ENCODE results near the gene SRGAP1.
"Not testable (repeated sequence)": the region's sequence is repeated elsewhere in the genome, so short reads cannot be mapped to it uniquely, and the experiment has no call there.

The SRGAP1 gene

DNA sequence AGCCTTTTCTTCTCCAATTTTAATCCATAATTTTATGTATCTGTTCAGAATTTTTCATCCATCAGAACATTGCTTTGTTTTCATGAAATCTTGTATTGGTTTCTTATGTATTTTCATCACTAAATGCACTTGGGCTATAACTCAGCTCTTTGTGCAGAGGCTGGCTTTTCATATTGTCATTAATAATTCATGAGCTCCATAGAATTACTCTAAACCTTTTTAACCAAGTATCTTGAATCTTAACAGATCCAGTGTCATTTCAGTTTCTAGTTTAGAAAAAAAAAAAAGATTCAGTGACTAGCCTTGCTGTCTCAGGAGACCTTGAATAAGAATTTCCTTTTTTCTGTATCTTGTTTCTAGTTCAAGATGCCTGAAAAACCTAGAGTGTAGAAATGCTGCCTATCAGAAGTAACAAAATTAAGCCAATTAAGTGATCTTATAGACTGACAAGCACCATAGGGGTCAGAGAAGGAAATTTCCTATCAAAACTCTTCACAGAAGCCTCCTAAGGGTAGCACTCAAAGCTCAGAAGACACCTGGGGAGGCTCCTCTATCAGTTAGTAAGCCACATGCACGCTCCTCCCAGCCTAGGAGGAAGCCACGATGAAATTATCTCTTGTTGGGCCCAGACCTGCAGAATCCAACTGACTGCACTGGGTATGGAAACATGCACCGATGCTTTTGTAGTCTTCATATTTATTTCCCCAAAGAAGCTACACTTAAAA, 214.2 kb downstream of the SRGAP1 start:
- no peak for DNase-seq

DNA sequence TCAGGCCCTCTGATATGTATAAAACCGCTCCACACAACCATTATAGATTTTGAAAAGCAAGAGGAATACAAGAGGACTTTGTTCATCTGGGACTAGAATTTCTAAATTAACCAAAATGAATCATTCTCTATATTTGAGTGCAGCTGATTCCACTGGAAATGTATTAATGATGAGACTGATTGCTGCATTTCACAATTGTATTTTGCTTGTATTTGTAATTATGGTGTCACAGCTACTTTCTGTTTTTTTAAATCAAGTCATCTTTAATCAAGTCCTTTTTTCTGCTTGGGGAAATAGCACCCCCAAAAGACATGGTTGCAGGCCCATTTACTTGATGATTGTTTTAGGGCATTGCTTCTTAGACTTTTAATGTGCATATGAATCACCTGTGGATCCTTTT, 215.2 kb downstream of the SRGAP1 start:
- DNase-seq: no peak

DNA sequence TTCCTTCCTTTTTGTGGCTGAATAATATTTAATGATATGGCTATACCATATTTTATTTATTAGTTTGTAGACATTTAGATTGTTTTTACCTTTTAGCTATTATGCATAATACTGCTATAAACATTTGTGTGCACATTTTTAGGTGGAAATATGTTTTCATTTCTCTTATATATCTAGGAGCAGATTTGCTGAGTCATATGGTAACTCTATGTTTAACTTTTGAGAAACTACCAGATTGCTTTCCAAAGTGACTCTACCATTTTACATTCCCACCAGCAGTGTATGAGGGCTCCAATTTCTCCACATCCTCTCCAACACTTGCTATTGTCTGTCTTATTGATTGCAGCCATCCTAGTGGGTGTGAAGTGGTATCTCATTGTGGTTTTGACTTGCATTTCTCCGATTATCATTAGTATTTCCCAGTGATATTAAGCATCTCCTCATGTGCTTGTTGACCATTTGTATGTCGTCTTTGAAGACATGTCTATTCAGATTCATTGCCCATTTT, 217.4 kb downstream of the SRGAP1 start:
- no peak for DNase-seq

DNA sequence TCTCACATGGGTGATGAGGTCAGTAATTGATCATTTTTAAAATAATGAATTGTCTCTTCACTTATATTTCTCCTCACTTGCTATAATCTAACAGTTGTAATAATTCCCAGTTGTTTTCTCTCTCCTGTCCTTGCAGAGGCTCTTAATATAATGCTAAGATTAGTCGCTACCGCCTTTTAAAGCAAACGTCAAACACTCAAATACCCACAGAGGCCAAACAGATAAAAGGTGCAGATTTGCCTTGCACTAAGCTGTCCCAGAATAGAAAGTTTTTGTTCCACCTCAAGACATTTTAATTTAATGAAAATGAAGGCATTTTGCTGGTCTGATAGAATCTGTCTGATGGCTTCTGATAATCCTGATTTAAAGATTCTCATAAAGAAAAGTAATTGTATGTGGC, 218.6 kb downstream of the SRGAP1 start:
- DNase-seq: no peak

DNA sequence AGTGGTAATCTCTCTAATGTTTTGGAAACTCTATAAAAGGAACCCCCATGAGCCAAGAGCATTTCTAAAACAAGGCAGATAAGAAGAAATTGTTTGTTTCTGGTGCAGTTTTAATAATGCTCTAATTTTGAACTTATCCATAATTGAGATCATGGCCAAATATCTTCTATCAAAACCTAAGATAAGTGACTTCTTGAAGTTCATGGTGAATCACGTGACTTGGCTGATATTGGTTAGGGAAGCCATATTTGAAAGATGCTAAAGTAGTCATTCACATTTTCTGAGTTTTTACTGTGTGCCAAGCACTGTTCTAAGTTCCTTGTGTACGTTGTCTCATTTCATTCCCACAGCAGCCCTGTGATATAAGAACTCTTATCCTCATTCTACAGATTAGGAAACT, 219.7 kb downstream of the SRGAP1 start:
- no peak for DNase-seq

DNA sequence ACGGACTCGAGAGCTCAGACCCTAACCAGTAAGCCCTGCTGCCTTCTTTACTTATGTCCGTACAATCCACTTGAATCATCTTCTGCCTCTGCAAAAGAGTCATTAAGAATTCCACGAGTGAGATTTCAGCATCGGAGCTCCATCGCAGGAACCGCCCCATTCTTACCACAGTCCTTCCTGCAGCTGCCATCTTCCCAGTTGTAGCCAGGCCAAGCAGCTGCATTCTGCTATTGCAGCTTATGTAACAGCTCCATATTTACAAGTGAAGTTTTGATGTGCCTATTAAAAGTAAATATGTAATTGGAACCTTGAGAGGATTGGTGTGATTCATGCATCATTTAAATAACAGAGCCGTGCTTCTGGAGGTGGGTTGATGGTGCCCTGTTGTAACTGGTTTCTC, 220.2 kb downstream of the SRGAP1 start:
- DNase-seq: no peak

DNA sequence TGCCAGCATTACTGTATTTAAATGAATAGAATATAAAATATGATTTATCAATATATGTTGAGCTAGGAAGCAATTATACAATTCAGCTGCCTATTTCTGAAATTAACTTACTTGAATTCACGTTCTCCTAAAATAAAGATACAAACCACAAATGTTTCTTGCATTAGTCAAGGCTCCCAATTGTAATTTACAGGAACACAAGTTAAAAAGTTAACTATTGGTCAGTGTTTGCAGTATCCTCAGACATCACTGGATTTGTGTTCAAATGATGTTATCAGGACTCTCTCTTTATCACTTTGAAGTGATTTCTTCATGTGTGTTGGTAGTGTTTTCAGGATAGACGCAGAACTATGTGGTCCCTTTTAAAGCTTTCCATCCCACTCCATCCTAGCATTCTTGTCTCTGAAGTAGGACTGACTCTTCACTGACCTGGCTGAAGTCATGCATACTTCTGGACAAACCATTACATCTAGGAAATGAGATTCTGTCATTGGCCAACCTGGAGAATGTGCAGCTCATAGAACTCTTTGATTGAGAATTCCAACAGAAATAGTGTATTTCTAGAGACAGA, 221.5 kb downstream of the SRGAP1 start:
- no peak for DNase-seq

DNA sequence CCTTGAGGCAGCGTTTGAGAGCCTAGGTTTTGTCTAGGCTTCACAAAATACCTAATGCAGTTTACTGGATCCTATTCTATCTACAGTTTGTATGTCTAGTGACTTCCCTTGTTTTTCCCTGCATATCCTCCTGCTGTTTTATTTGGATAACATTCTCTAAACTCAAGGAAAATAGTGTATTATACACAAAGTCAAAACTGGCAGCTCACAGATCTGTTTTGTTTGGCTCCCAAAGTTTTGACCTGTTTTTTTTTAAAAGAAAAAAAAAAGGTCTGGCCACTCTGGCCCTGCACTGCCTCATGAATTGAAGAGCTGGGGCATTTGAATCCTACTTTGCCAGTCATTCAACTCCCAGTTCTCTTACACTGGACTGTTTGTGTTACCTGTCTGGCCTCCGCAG, 222.3 kb downstream of the SRGAP1 start:
- DNase-seq: no peak

DNA sequence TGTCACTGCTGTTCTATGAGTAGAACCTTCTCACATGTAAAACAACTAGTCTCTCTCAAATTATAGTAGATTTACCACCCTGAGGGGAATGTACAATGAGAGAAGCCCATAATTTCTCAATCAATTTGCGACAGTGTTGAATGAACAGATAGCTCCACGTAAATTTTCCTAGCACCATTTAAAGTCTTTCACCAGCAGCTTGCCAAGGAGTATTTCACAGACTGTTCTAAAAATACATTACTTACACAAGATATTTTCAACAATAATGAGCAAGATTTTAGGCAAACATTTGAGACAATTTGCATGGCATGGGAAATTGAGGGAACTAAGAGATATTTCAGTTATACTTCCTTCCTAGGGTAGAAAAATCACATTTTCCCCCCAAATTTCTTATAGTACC, 226.0 kb downstream of the SRGAP1 start:
- no peak for DNase-seq

DNA sequence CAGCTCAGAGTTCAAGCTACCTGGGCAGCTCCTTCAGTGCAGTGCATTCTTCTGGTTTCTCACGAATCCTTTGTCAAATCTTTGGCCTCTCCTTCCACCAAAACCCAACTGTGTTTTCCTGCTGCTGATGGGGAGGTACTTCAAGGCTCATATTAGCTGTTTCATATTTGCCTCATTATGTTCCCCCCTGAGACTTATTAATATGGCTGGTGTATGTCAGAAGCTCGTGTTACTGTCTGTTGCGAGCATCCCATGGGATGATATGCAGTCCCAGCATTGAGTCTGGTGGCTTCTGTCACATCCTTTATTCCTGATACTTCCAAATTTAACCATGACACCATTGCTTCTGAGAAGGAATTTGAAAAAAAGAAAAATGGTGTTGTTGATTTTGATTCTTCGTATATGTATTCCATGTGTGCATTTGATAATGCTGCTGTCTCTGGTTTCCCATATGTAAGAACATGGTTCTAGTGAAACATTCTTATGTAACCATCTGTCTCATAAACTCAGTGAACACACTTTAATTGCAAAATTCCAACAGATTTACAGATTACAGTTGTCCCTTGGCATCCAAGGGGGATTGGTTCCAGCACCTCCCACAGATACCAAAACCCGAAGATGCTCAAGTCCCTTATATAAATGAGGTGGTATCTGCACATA, 228.5 kb downstream of the SRGAP1 start:
- no peak for DNase-seq

DNA sequence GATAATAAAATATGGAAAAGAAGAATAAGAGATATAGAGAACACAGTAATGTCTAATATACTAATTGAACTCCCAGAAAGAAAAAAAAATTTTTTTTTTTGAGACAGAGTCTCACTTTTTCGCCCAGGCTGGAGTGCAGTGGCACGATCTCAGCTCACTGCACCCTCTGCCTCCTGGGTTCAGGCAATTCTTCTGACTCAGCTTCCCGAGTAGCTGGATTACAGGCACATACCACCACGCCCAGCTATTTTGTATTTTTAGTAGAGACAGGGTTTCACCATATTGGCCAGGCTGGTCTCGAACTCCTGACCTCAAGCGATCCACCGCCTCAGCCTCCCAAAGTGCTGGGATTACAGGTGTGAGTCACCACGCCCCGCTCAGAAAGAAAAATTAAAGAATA, 232.1 kb downstream of the SRGAP1 start:
- DNase-seq: not testable (repeated sequence)

DNA sequence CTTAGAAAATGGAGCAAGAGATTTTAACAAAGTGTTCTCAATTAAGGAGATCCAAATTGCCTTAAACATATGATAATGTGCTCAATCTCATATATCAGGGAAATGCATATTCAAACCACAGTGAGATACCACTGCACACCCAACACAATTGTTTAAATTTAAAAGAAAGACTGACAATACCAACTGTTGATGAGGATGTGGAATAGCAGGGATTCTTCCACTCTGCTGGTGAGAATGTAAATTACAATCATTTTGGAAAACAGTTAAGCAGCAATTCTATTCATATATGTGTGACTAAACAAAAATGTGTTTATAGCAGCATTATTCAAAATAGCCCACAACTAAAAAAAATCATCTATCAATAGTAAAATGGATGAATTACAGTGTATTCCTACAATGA, 233.4 kb downstream of the SRGAP1 start:
- DNase-seq: no peak

DNA sequence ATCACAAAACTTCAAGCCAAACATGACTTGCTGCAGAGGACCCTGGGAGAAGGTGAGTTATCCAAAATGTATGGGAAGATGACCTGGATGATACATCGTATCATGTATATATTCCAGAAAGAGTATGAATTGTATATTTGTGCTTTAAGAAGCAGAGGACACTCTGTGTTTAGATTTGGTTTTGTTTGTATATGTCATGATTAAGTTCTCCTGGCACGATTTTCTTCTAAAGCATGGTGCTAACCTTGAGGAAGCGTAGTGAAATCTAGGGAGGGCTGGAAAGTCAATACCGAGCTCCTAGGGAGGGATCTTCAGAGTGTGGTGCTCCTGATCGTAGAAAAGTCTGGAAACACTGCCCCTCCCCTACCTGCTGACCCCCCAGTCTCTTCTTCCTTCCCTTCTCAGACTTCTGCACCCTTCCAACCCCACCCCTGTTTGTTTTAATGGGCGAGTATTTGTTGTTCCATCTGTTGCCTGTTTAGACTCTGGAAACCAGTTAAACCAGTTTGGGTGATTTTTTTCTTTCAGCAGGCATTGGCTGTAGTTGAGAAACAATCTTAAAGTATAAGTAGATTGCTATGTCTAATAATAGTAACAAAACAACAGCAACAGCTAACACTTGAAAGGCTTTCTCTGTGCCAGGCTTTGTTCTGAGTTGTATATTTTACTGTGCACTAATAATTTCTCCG, 236.0 kb downstream of the SRGAP1 start:
- no peak for DNase-seq

DNA sequence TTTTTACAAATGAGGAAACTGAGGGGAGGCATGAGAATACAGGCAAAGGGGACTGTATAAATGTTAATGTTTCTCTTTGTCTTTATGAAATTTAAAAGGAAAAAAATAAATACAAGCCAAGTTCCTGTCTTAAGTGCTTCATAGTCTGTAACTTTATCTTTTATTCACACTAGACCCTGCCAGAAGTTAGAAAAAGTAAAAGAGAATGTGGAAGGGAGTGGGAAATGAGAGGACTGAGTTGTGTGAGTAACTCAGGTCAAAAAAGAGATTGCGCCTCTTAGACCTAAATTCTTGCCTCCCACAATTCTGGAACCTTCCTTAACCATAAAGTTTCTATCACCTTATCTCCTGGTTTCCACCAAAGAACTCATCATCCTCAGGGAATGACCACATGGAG, 236.5 kb downstream of the SRGAP1 start:
- no peak for DNase-seq

DNA sequence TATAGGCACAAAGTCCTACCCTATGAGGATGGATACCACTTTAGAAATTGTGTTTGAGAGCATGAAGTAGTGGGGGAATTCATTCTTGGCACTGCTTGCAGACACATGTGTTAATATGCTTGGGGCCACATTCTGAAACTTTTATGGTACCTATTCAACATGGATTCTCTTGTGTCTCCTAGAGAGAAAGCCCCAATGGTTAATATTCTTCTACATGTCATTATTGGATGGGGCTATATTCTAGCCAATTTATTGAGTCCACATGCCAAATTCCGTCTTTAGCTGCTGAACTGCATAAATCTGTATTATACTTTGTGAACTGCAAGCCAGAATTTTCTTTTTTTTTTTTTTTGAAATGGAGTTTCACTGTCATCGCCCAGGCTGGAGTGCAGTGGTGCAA, 237.6 kb downstream of the SRGAP1 start:
- no peak for DNase-seq

DNA sequence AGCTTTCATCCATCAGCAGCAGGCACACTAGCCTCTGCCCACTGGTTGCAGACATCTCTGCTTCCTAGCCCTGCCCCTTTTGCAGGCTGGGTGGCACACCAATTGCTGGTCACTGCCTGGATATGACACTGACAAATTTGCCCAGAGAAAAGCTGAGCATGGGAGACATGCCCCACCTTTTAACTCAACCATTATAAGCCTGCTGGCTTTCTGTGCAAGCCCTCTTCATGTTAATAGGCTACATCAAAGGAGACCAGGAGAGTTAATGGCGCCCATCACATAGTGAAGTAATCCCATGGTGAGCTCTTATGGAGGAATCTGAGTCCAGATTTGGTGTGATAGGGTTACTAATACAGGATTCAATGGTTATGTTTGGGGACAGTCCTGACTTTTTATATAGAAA, 238.4 kb downstream of the SRGAP1 start:
- DNase-seq: no peak

DNA sequence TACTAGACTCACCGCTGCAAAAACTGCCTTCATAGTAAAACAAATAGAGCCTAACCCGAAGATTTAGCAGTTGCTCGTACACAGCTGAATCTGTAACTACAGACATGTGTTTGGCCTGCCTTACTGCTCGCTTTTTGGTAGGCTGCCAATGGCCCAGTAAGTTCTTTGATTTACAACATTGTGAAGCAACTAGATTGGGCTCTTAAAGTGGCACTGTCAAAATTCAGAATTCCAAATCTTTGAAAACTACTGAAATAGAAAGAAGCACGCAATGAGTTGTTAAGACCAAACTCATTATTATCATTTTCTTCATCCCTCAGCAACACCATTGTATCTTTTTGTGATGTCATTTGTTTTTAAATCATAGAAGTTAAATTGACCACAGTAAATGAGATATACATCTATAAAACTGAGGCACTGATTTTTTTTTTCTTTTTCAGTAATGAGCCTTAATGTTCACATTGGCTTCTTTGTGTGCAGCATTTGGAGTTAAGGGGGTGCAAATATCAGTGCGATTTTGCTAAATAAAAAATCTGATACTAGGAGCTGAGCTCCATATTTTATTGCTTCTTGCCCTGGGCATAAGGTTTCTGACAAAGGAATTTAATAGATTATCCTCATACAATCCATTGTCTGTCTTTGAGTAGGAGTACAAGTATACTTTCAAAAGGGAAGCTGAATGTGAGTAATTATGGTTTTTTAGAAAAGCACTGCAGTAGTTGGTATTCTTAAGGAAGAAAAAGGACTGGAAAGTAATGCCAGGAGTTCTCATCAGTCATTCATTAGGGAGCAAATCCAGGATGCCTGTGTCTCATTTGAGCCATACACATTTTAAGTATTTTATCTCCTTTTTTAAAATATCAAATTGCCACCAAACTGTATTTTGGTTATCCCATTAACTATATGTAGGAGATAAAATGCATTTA, 239.0 kb downstream of the SRGAP1 start:
- peak in 1 of 3 donors; percentile 24 for DNase-seq

DNA sequence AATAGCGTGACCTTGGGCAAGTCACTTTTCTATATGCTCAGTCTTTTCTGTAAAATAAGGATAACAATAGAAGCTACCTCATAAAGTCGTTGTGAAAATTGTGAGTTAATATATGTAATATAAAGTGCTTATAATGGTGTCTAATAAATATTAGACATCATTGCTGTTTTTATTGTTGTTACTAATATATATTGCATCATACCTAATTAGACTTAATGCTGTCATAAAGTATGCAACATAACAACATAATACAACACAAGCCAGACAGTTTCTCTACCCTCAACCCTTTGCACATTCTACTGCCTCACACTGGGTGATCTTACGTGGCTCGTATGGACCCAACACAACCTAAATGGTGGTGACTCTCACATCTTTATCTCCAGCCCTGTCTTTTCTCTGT, 240.7 kb downstream of the SRGAP1 start:
- DNase-seq: no peak

DNA sequence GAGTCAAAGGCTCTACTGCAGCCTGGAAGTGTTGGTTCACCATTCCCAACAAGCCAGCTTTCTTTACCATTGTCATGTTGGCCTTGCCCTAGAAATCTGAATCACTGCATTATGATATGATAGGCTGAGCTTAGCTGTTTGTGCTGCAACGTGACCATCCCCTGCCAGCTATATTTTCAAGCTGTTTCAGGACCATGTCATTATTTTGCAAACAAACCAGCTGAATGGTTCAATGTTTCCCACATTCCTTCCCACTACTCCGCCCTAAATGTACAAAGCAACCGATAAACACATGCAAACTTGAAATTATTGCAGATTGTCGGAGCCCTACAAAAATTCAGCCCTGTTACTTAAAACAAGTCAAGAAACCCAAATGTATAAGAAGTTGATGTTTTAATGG, 241.5 kb downstream of the SRGAP1 start:
- no peak for DNase-seq

DNA sequence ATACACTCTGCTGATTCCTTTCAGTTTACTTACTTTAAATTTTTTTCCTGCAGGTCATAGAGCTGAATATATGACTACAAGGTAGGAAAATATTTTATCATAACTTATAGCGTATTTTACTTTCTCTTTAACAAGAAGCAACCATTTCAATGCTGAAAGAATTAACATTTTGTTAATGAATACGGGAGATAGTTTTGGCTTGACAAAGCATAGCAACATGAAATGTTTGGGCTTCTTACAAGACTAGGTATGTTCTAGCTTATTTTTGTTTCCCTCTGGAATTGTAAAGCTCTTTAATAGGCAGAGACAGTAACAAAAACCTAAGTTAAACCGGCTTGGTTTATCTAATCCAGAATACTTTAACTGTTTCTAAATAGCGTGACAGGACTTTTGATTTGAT, 242.4 kb downstream of the SRGAP1 start:
- no peak for DNase-seq

DNA sequence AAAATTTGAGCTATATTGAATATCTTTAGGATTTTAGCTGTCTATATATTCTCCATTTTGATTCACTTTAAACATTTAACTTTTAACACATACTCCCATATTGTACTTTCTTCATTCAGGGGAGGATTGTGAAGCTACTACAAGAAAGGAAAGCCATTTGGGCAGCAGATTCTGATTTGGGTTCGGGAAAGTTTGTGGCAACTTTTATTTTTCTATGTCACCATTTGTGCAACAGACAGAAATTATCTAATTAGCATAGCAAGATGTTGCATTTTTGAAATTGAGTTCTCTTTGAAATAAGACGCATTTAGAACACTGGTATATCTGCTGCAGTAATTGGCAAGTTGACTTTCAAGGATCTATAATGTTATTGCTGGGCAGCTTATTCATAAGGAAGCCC, 243.3 kb downstream of the SRGAP1 start:
- peak in 1 of 3 donors; percentile 10 for DNase-seq

All from suppressor macrophage treated with lipopolysaccharide for 1 hour (primary cell).